HL-60 (cell line): Measurements from ENCODE around the gene SLC16A12.

Experiments
- DNase-seq, 2 experiments: peaks; one replicate each; pipeline ENCODE4 v3.0.0-alpha.2; 2010 to 2020; ENCODE audit warnings: low read depth in 1 of 2, low spot score in 1 of 2
- H3K27ac ChIP-seq: fragments of 250-450 bp; sonication (Bioruptor Pico); replicated peaks from 2 replicates; pipeline ENCODE4 v1.5.1; 2020; ENCODE audit warnings: mild to moderate bottlenecking, moderate library complexity
- H3K27me3 ChIP-seq: fragments of 250-450 bp; sonication (Bioruptor Pico); 2 replicates; pipeline ENCODE4 v1.5.1; 2021; ENCODE audit warnings: mild to moderate bottlenecking, moderate library complexity; ENCODE audit not compliant: insufficient read depth, poor library complexity, severe bottlenecking
- H3K4me3 ChIP-seq: replicated peaks from 2 replicates; pipeline ENCODE4 v1.5.1; 2011; ENCODE audit warnings: mild to moderate bottlenecking, control low read depth, low read length; ENCODE audit not compliant: insufficient read depth
- GABPA ChIP-seq: IDR thresholded peaks from 2 replicates; pipeline ENCODE4 v1.6.1; 2012; ENCODE audit warnings: low read depth
- POLR2AphosphoS5 ChIP-seq: IDR thresholded peaks from 2 replicates; pipeline ENCODE4 v1.6.1; 2012; ENCODE audit warnings: low read depth
- REST ChIP-seq: IDR thresholded peaks from 2 replicates; pipeline ENCODE4 v1.6.1; 2012; ENCODE audit warnings: low read depth; ENCODE audit not compliant: insufficient replicate concordance
- SPI1 ChIP-seq: IDR thresholded peaks from 2 replicates; pipeline ENCODE4 v1.6.1; 2012; ENCODE audit warnings: low read depth, mild to moderate bottlenecking, borderline replicate concordance
- TF ChIP-seq, protein P1 (sequence below): IDR thresholded peaks from one replicate; pipeline ENCODE4 v1.5.1; 2011; ENCODE audit warnings: low read length, control low read depth, inconsistent platforms; ENCODE audit not compliant: insufficient read depth

The SLC16A12 gene

DNA sequence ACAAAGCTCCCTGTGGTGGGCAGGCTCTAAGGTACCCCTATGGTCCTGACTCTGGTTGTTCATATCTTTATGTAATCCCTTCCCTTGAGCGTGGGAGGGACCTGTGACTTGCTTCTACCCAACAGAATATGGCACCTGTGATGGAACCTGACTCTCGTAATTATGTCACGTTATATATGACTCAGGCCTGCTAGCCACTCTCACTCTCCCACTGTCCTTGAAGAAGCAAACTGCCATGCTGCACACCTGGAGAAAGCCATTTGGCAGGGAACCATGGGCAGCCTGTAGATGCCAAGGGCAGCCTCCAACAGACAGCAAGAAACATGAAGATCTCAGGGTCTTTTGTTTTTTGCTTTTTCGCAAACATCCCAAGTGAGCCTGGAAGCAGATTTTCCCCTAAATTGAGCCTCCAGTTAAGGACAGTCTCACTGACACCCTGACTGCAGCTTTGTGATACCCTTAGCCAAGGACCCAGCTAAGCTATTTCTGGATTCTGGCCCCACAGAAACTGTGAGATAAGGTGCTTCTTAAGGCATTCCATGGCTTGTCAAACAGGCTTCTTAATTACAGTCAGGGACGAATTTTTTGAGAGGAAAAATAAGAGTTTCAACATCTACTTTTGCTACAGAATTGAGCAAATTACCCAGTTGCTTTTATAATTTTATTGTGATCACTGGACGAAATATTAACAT, 71.4 kb downstream of the SLC16A12 start:
- H3K4me3 ChIP-seq = no peak overlapping the region
- H3K27ac ChIP-seq = no peak overlapping the region
- DNase-seq = no peak
- peaks cover 3% of the 10 kb centered on the region for H3K27me3 ChIP-seq
- no peak for TF ChIP-seq SPI1
- no peak for TF ChIP-seq POLR2AphosphoS5
- no peak for TF ChIP-seq REST
- TF ChIP-seq, protein P1, sequence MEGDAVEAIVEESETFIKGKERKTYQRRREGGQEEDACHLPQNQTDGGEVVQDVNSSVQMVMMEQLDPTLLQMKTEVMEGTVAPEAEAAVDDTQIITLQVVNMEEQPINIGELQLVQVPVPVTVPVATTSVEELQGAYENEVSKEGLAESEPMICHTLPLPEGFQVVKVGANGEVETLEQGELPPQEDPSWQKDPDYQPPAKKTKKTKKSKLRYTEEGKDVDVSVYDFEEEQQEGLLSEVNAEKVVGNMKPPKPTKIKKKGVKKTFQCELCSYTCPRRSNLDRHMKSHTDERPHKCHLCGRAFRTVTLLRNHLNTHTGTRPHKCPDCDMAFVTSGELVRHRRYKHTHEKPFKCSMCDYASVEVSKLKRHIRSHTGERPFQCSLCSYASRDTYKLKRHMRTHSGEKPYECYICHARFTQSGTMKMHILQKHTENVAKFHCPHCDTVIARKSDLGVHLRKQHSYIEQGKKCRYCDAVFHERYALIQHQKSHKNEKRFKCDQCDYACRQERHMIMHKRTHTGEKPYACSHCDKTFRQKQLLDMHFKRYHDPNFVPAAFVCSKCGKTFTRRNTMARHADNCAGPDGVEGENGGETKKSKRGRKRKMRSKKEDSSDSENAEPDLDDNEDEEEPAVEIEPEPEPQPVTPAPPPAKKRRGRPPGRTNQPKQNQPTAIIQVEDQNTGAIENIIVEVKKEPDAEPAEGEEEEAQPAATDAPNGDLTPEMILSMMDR = no peak
- no peak for TF ChIP-seq GABPA

DNA sequence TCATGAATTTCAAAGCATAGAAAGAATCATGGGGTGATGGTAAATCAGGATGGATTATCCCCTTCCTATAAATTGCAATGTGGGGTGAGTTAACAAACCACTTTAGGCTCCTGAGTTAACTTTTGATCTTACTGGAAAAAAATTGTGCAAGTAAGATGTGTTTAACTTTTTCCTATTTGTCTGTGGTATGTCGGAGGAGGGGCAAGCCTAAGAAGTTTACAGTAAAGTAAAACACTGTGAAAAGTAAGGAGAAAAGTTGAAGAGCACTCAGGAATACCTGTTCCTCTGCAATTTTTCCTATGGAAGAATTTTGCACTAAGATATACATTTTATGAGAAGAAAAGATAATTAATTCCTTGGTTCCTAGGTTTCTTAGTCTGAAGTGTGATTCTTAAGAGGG, 76.6 kb downstream of the SLC16A12 start:
- TF ChIP-seq POLR2AphosphoS5 (no peak), GABPA (no peak), SPI1 (no peak), REST (no peak)
- TF ChIP-seq, protein P1 = no peak
- no peak for DNase-seq
- H3K4me3 ChIP-seq = no peak overlapping the region
- H3K27ac ChIP-seq = no peak overlapping the region
- peaks cover 3% of the 10 kb centered on the region for H3K27me3 ChIP-seq

GRCh38 chr10:89458291-89458690, 77.1 kb downstream of the SLC16A12 start:
- Histone ChIP-seq H3K27ac (no peak overlapping the region), H3K27me3 (peaks cover 3% of the 10 kb centered on the region), H3K4me3 (no peak overlapping the region)
- TF ChIP-seq, protein P1 = no peak
- TF ChIP-seq REST (no peak), SPI1 (no peak)
- no peak for DNase-seq
